A549 (cell line): Measurements from ENCODE around the gene ABI3BP. TPM values are rescaled to one million over a fixed set of nuclear protein-coding genes. Genes with fewer than 3 reads are reported as not detected.

Experiments used
- ATAC-seq, 2 experiments: fragments of 200-7000 bp in 1 of 2; fragments of >200 bp in 1 of 2; cut with Nextera tagmentation in 1 of 2; cut with Tn5 transposase in 1 of 2; 3 replicates each; pipeline versions ENCODE4 v1.8.0 to v1.9.1; 2018 to 2020; ENCODE audit warnings: mild to moderate bottlenecking in 1 of 2, moderate library complexity in 1 of 2
- CTCF ChIA-PET: fragments of 300-600 bp; sonication (Branson Sonifier 250); formaldehyde crosslinking; extraction: SDS; loops from one replicate; lab custom pipeline; 2021; ENCODE audit warnings: antibody characterized with exemption, inconsistent platforms; lab: Yijun Ruan, JAX
- POLR2A ChIA-PET: fragments of 350-600 bp; formaldehyde crosslinking; extraction: SDS; loops from one replicate; lab custom pipeline; 2021; ENCODE audit warnings: antibody characterized with exemption, inconsistent platforms; lab: Yijun Ruan, JAX
- DNase-seq, 2 experiments: peaks; one replicate each; pipeline versions ENCODE4 v3.0.0 to v3.0.0-alpha.2; 2011 to 2016; ENCODE audit warnings: low read depth in 1 of 2, low spot score in 1 of 2
- FAIRE-seq: peaks from 2 replicates; lab custom pipeline; 2011; peaks lifted over from hg19 to GRCh38; lab: Jason Lieb, UNC
- H3K27ac ChIP-seq, 2 experiments: fragments of >200 bp; sonication (Bioruptor Twin); formaldehyde crosslinking; 3 replicates each; pipeline ENCODE4 v1.5.1; 2016 to 2017
- H3K4me1 ChIP-seq: fragments of >200 bp; sonication (Bioruptor Twin); formaldehyde crosslinking; 3 replicates; pipeline ENCODE4 v1.6.1; 2016
- H3K4me2 ChIP-seq: fragments of >200 bp; sonication (Bioruptor Twin); formaldehyde crosslinking; 3 replicates; pipeline ENCODE4 v1.6.1; 2016
- H3K4me3 ChIP-seq: fragments of >200 bp; sonication (Bioruptor Twin); formaldehyde crosslinking; 3 replicates; pipeline ENCODE4 v1.5.1; 2016
- H3K9me3 ChIP-seq: fragments of >200 bp; sonication (Bioruptor Twin); formaldehyde crosslinking; 3 replicates; pipeline ENCODE4 v1.6.1; 2016
- CBX8 ChIP-seq: fragments of 200-600 bp; sonication (generic); IDR thresholded peaks from 2 replicates; pipeline ENCODE4 v1.6.1; 2016
- CEBPB ChIP-seq, 2 experiments: fragments of >200 bp in 1 of 2; sonication (Bioruptor Twin) in 1 of 2; formaldehyde crosslinking in 1 of 2; IDR thresholded peaks; 2 replicates each; pipeline ENCODE4 v1.6.1; 2012 to 2016
- EHF ChIP-seq: fragments of 250-450 bp; sonication (Bioruptor Pico); IDR thresholded peaks from 2 replicates; pipeline ENCODE4 v1.5.0; 2020; ENCODE audit warnings: mild to moderate bottlenecking
- FOSB ChIP-seq: fragments of 250-450 bp; sonication (Bioruptor Pico); IDR thresholded peaks from 2 replicates; pipeline ENCODE4 v1.5.0; 2020; ENCODE audit warnings: mild to moderate bottlenecking, moderate library complexity
- FOSL2 ChIP-seq, 2 experiments: fragments of 450-650 bp in 1 of 2; fragments of >200 bp in 1 of 2; sonication (Bioruptor Twin) in 1 of 2; formaldehyde crosslinking; IDR thresholded peaks; 2 replicates each; pipeline versions ENCODE4 v1.5.0 to v1.6.1; 2016 to 2020; ENCODE audit warnings: mild to moderate bottlenecking in 1 of 2, moderate library complexity in 1 of 2
- FOXS1 ChIP-seq: fragments of 250-450 bp; sonication (Bioruptor Pico); IDR thresholded peaks from 2 replicates; pipeline ENCODE4 v1.5.0; 2020; ENCODE audit warnings: mild to moderate bottlenecking, moderate library complexity
- HEYL ChIP-seq: fragments of 250-450 bp; sonication (Bioruptor Pico); IDR thresholded peaks from 2 replicates; pipeline ENCODE4 v1.8.0; 2021; ENCODE audit warnings: mild to moderate bottlenecking, moderate library complexity
- HOXB13 ChIP-seq: fragments of 250-450 bp; sonication (Bioruptor Pico); IDR thresholded peaks from 2 replicates; pipeline ENCODE4 v1.5.0; 2020; ENCODE audit warnings: low read depth, mild to moderate bottlenecking, moderate library complexity
- JUN ChIP-seq, 2 experiments: fragments of >200 bp; sonication (Bioruptor Twin); formaldehyde crosslinking; IDR thresholded peaks; 2 replicates in 1 of 2; 3 replicates in 1 of 2; pipeline ENCODE4 v1.6.1; 2016 to 2017
- MAZ ChIP-seq: fragments of 150-350 bp; IDR thresholded peaks from 2 replicates; pipeline ENCODE4 v1.6.1; 2014; ENCODE audit warnings: antibody characterized with exemption, low read depth, low read length, borderline replicate concordance
- PBX3 ChIP-seq: IDR thresholded peaks from 2 replicates; pipeline ENCODE4 v1.6.1; 2012
- PHF8 ChIP-seq: fragments of 200-600 bp; sonication (generic); IDR thresholded peaks from 2 replicates; pipeline ENCODE4 v1.6.1; 2016; ENCODE audit warnings: low read depth, mild to moderate bottlenecking, antibody characterized with exemption, moderate library complexity, borderline replicate concordance
- POLR2AphosphoS2 ChIP-seq: conservative IDR thresholded peaks from 2 replicates; pipeline ENCODE4 v1.6.1; 2012; ENCODE audit warnings: low read length, improper control_type of control experiment, inconsistent platforms
- RARB ChIP-seq: fragments of 250-450 bp; sonication (Bioruptor Pico); IDR thresholded peaks from 2 replicates; pipeline ENCODE4 v1.8.0; 2021; ENCODE audit warnings: mild to moderate bottlenecking, moderate library complexity
- RCOR1 ChIP-seq: fragments of 150-350 bp; IDR thresholded peaks from 2 replicates; pipeline ENCODE4 v1.6.1; 2014; ENCODE audit warnings: antibody characterized with exemption, low read length, low read depth
- ZSCAN20 ChIP-seq: fragments of 250-450 bp; sonication (Bioruptor Pico); IDR thresholded peaks from 2 replicates; pipeline ENCODE4 v1.8.0; 2022; ENCODE audit warnings: mild to moderate bottlenecking, moderate library complexity
- WGBS: methylation state at CpG from one replicate; pipeline ENCODE4 v1.1.6; 2017; ENCODE audit errors: missing lambda C conversion rate; 5-methylcytosine and 5-hydroxymethylcytosine counted together
- polyA plus RNA-seq, 4 experiments: library from polyadenylated mRNA; depleted of rRNA in 3 of 4; stranded (reverse); fragments of >200 nt; fragmentation: RNase III in 1 of 4; extraction: RNeasy Plus Mini Kit Qiagen cat#74134 plus additional on column Dnase treatment in 1 of 4; gene quantifications; 2 replicates in 3 of 4; 3 replicates in 1 of 4; pipeline ENCODE4 v1.2.3, GENCODE V29; 2011 to 2017
- TF ChIP-seq, protein P1 (sequence below): fragments of 250-450 bp; sonication (Bioruptor Pico); IDR thresholded peaks from 2 replicates; pipeline ENCODE4 v1.5.0; 2021; ENCODE audit warnings: mild to moderate bottlenecking, moderate library complexity, borderline replicate concordance
- TF ChIP-seq, protein P2 (sequence below): fragments of >200 bp; sonication (Bioruptor Twin); formaldehyde crosslinking; IDR thresholded peaks from 2 replicates; pipeline ENCODE4 v1.6.1; 2016

ABI3BP gene
- polyA plus RNA-seq, 2 of the 4 experiments (the other 2 are of a cell fraction): 1.3 to 1.8 TPM

DNA sequence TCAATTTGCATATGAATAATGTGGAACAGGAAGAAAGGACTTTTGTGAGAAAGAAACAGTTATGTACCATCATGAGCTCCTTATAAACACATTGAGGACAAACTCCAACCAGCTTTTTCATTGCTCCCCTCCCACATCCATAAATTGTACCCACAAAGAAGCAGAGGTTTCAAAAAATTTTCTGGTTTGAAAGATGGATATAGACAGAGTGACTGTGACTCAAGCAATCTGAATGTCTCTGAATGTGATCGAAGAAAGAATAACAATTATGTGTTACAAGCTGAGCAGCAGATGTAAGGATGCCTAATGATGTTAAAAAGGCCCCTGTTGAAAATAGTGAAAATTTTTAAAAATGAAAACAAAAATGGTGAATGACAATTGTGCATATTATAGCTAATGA, 156.6 kb downstream of the ABI3BP start:
- H3K4me3 ChIP-seq: no peak overlapping the region
- no peak for TF ChIP-seq RARB
- no peak for TF ChIP-seq EHF (CRISPR knock-in tag)
- no peak for TF ChIP-seq CEBPB (IDR thresholded peaks at IDR 0.05)
- TF ChIP-seq MAZ: no peak
- no peak for TF ChIP-seq POLR2AphosphoS2
- TF ChIP-seq CBX8: no peak
- TF ChIP-seq PHF8: no peak
- no peak for TF ChIP-seq FOXS1 (CRISPR knock-in tag)
- TF ChIP-seq, protein P1, sequence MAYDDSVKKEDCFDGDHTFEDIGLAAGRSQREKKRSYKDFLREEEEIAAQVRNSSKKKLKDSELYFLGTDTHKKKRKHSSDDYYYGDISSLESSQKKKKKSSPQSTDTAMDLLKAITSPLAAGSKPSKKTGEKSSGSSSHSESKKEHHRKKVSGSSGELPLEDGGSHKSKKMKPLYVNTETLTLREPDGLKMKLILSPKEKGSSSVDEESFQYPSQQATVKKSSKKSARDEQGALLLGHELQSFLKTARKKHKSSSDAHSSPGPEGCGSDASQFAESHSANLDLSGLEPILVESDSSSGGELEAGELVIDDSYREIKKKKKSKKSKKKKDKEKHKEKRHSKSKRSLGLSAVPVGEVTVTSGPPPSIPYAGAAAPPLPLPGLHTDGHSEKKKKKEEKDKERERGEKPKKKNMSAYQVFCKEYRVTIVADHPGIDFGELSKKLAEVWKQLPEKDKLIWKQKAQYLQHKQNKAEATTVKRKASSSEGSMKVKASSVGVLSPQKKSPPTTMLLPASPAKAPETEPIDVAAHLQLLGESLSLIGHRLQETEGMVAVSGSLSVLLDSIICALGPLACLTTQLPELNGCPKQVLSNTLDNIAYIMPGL (CRISPR knock-in tag): no peak
- TF ChIP-seq JUN (IDR thresholded peaks at IDR 0.05): no peak
- TF ChIP-seq, protein P2, sequence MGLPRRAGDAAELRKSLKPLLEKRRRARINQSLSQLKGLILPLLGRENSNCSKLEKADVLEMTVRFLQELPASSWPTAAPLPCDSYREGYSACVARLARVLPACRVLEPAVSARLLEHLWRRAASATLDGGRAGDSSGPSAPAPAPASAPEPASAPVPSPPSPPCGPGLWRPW: no peak
- TF ChIP-seq HOXB13 (CRISPR knock-in tag): no peak
- TF ChIP-seq RCOR1: no peak
- no peak for ATAC-seq
- DNase-seq: no peak
- H3K9me3 ChIP-seq: no peaks in the 10 kb centered on the region
- no peak for FAIRE-seq
- no peak overlapping the region for H3K27ac ChIP-seq
- CTCF ChIA-PET: no interaction called here
- POLR2A ChIA-PET: no interaction called here
- H3K4me1 ChIP-seq: no peaks in the 10 kb centered on the region
- no peak overlapping the region for H3K4me2 ChIP-seq
- 84% methylated on average over 1 of the region's 1 CpG for WGBS

DNA sequence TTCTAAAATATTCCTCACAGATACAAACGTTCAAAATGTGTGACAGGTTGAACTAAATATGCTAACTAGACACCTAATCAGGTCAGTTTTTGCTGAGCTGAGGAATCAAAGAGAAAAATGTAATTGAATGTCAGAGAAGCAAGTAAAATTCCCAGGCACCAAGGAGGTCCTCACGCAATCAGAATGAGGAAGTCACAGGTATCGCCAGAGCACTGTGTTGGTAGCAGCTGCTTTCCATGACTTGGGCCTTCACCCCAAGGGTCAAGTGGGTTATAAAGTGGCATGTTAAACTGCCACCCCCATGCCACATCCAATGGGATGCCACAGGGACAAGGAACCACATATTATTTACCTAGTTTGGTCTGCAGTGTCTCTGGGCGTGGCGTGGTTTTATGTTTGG, 158.9 kb downstream of the ABI3BP start:
- CTCF ChIA-PET: interaction anchor here (1.7 kb wide), 1 partner anchor 362 kb away, joined by 3 read pairs; no protein-coding TSS in a partner anchor
- no peak for FAIRE-seq
- WGBS: 72% methylated on average over 5 of the region's 5 CpGs

DNA sequence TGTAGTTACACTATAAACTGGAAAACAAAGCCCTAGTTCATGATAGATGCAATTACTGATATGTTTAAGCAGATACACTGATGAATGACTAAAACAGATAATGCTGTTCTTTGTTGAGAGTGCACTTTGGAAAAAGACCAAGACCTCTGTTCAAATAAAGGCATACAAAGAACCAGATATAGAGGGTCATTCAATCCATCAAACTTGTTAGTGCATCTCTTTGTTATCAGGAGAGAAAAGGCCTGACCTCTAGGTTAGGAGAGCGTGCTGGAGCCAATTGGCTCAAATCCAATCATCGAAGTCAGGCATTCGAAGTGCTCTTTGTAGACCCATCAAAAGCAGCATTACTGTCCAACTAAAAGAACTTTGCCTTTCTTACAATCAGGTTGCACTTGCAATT, 159.7 kb downstream of the ABI3BP start:
- DNase-seq: no peak
- no peak overlapping the region for H3K4me3 ChIP-seq
- H3K4me1 ChIP-seq: no peaks in the 10 kb centered on the region
- H3K27ac ChIP-seq: no peak overlapping the region
- WGBS: 52% methylated on average over 3 of the region's 3 CpGs
- no peak overlapping the region for H3K4me2 ChIP-seq
- H3K9me3 ChIP-seq: no peaks in the 10 kb centered on the region
- no peak for ATAC-seq
- POLR2A ChIA-PET: no interaction called here
- no peak for TF ChIP-seq HEYL (CRISPR knock-in tag)
- TF ChIP-seq, protein P2: no peak
- TF ChIP-seq FOSL2 (IDR thresholded peaks at IDR 0.05): no peak
- no peak for TF ChIP-seq FOSL2 (CRISPR knock-in tag; IDR thresholded peaks at IDR 0.05)
- TF ChIP-seq FOSB (CRISPR knock-in tag): no peak
- TF ChIP-seq ZSCAN20: no peak
- no peak for FAIRE-seq
- CTCF ChIA-PET: interaction anchor here (1.7 kb wide), 1 partner anchor 362 kb away, joined by 3 read pairs; no protein-coding TSS in a partner anchor

More for the DNA sequence above, 158.9 kb downstream of the ABI3BP start:
- POLR2A ChIA-PET: no interaction called here
- Histone ChIP-seq H3K9me3 (no peaks in the 10 kb centered on the region), H3K4me3 (no peak overlapping the region)
- no peak for TF ChIP-seq PBX3
- TF ChIP-seq, all 56 proteins: peak for 0
- H3K4me2 ChIP-seq: no peak overlapping the region
- no peak overlapping the region for H3K27ac ChIP-seq
- ATAC-seq (no peak), DNase-seq (no peak)
- H3K4me1 ChIP-seq: no peaks in the 10 kb centered on the region
